ENCODE data around the gene ASB6. TPM values are rescaled to one million over a fixed set of nuclear protein-coding genes. Genes with fewer than 3 reads are reported as not detected.
A peak's percentile ranks its signal among the peaks of the same experiment; 100 is the strongest.

ASB6 gene
- total RNA-seq, 4 donors from 2014 or later, result 15.4 to 22.5 (median 17.6) TPM

DNA sequence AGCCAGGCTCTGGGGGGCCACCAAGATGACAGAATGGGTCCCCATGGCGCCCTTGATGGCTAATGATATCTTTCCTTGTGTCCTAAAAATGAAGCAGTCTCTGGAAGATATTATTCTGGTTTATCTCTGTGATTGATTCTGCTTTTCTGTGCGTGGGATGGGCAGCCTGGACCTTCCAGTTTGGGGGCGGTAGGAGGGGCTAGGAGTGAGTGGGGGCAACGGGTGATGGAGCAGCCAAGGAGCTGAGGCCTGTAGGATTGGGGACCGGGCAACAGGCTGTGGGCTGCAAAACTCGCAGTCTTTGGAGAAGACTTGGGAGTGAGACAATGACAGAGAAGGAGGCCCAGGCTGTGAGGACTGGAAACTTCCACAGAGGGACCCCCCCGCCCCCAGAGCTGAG lies 32.3 kb upstream of the ASB6 start:
- no peak overlapping the region for H3K4me3 ChIP-seq
- peaks cover 0 to 62% (median 0%) of the 10 kb centered on the region in 4 donors for H3K27me3 ChIP-seq
- intact Hi-C loops (cut with DNase I), result no loop called here
- no peak for DNase-seq
- H3K36me3 ChIP-seq, result no peaks in the 10 kb centered on the region
- TF ChIP-seq POLR2A (IDR thresholded peaks at IDR 0.05) (no peak), CTCF (IDR thresholded peaks at IDR 0.05) (no peak)
- H3K27ac ChIP-seq, result no peak overlapping the region
- H3K9me3 ChIP-seq, result no peaks in the 10 kb centered on the region
- WGBS, 2 donors, result 60 to 91% methylated on average over 2 to 6 of the region's 7 CpGs
- H3K4me1 ChIP-seq, result peaks cover 0 to 36% (median 0%) of the 10 kb centered on the region in 3 donors

- H3K36me3 ChIP-seq, result no peaks in the 10 kb centered on the region
- peaks cover 0 to 36% (median 0%) of the 10 kb centered on the region in 3 donors for H3K4me1 ChIP-seq
- no peak overlapping the region for H3K4me3 ChIP-seq
- peaks cover 0 to 63% (median 0%) of the 10 kb centered on the region in 4 donors for H3K27me3 ChIP-seq
- H3K27ac ChIP-seq, result no peak overlapping the region
- no peaks in the 10 kb centered on the region for H3K9me3 ChIP-seq
- intact Hi-C loops (cut with DNase I), result no loop called here
- WGBS, 2 donors, result 72 to 82% methylated on average over 7 to 11 of the region's 12 CpGs
- DNase-seq, result no peak
- TF ChIP-seq CTCF (IDR thresholded peaks at IDR 0.05) (no peak), POLR2A (IDR thresholded peaks at IDR 0.05) (no peak)
These were observed 31.7 kb upstream of the ASB6 start for GRCh38 chr9:129673602-129674001.

GRCh38 chr9:129672702-129673101 lies 30.8 kb upstream of the ASB6 start:
- Histone ChIP-seq H3K4me1 (peaks cover 2 to 44% (median 3%) of the 10 kb centered on the region in 3 donors), H3K36me3 (no peaks in the 10 kb centered on the region), H3K27me3 (peaks cover 0 to 70% (median 0%) of the 10 kb centered on the region in 4 donors), H3K9me3 (no peaks in the 10 kb centered on the region), H3K27ac (no peak overlapping the region), H3K4me3 (no peak overlapping the region)
- intact Hi-C loops (cut with DNase I), result no loop called here
- no peak for DNase-seq
- no peak for TF ChIP-seq CTCF (IDR thresholded peaks at IDR 0.05)
- TF ChIP-seq POLR2A (IDR thresholded peaks at IDR 0.05), result no peak
- WGBS, 2 donors, result 77 to 88% methylated on average over 8 of the region's 8 CpGs

DNA sequence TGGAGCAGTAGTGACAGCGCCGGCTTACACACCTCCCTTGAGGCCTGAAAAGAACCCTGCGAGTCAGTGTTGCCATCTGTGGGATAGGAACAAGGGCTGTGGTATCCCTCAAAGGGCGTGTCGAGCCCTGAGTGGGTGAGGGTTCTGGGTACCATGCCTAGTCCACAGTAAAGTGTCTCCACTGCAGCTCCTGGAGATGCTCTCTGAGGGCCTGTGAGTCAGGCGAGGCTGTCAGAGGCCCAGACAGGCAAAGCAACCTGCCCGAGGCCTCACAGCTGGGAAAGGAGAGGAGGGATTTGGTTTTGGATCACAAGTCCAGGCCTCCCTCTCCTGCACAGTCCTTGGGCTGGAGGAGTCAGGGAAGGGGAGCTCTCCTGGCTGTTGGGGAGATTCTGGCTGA lies 29.6 kb upstream of the ASB6 start:
- WGBS, 2 donors, result 38 to 40% methylated on average over 2 to 4 of the region's 7 CpGs
- Histone ChIP-seq H3K9me3 (no peaks in the 10 kb centered on the region), H3K4me1 (peaks cover 7 to 46% (median 11%) of the 10 kb centered on the region in 3 donors), H3K36me3 (no peaks in the 10 kb centered on the region), H3K4me3 (no peak overlapping the region), H3K27me3 (peaks cover 0 to 71% (median 0%) of the 10 kb centered on the region in 4 donors), H3K27ac (peak overlapping the region in 1 of 4 donors; percentile 14)
- intact Hi-C loops (cut with DNase I), result no loop called here
- no peak for DNase-seq
- TF ChIP-seq POLR2A (IDR thresholded peaks at IDR 0.05), result no peak
- no peak for TF ChIP-seq CTCF (IDR thresholded peaks at IDR 0.05)

GRCh38 chr9:129671065-129671464 lies 29.1 kb upstream of the ASB6 start:
- TF ChIP-seq CTCF (IDR thresholded peaks at IDR 0.05) (no peak), POLR2A (IDR thresholded peaks at IDR 0.05) (no peak)
- peaks cover 0 to 71% (median 0%) of the 10 kb centered on the region in 4 donors for H3K27me3 ChIP-seq
- no peaks in the 10 kb centered on the region for H3K9me3 ChIP-seq
- DNase-seq, result no peak
- H3K27ac ChIP-seq, result no peak overlapping the region
- WGBS, 2 donors, result 40 to 100% methylated on average over 1 of the region's 9 CpGs
- intact Hi-C loops (cut with DNase I), result no loop called here
- peaks cover 12 to 48% (median 14%) of the 10 kb centered on the region in 3 donors for H3K4me1 ChIP-seq
- H3K4me3 ChIP-seq, result no peak overlapping the region
- H3K36me3 ChIP-seq, result no peaks in the 10 kb centered on the region
